ENCODE data around the gene TENM4.

Gene TENM4

GRCh38 chr11:78694152-78694551, 746.7 kb downstream of the TENM4 start:
- in situ Hi-C loops (cut with HindIII; ENCODE audit: low pct_unique_long_range_greater_than_20kb, low sequenced_read_pairs), result no loop called here
- TF ChIP-seq JUND (IDR thresholded peaks at IDR 0.05; ENCODE audit: low read depth), result no peak
- DNase-seq (ENCODE audit: low read depth in 1 of 2, low spot score in 1 of 2), result no peak

DNA sequence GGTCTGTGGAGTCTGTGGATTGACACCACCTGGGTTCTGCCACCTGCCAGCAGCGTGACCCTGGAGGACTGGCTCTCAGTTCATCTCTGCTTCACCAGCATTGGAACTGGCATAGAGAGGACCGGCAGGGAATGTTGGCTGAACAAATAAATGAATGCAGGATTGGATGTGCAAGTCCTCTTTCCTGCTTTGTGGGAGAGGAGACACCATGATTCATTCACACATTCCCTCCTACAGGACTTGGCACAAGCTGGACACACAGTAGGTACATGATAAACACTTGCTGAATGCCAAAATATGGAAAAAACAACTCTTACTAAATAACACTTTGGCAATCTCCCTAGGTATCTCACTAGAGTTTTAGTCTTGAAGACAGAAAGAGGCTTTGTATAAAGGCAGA, 749.6 kb downstream of the TENM4 start:
- TF ChIP-seq JUND (IDR thresholded peaks at IDR 0.05; ENCODE audit: low read depth), result no peak
- no peak for DNase-seq (ENCODE audit: low read depth in 1 of 2, low spot score in 1 of 2)
- in situ Hi-C loops (cut with HindIII; ENCODE audit: low pct_unique_long_range_greater_than_20kb, low sequenced_read_pairs), result no loop called here

DNA sequence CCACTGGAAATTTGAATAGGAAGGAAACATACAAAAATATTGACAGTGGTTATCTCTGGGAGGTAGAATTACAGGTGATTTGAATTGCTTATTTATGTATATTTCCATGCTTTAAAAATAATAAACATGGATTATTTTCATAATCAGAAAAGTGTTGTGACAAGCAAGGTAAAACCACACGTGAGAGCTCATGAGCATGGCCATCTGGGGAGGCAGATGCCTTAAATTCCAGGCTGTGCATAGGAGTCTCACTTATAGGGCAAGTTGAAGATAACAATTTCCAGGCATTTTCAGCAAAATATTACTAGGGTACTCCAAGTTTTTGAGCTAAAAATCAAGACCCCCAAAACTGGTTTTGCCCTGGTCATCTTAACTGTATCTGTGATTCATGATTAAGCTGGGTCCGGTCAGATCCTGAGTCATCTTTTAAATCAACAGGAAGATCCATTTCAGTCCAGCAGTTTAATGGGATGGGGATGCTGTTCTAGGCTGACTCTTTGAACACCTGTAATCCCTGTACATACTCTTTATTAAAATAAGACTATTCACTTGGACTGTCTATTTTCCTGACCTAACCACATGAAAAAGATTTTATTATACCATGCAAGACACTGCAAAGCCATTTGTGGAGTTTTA, 750.4 kb downstream of the TENM4 start:
- TF ChIP-seq JUND (IDR thresholded peaks at IDR 0.05; ENCODE audit: low read depth), result no peak
- in situ Hi-C loops (cut with HindIII; ENCODE audit: low pct_unique_long_range_greater_than_20kb, low sequenced_read_pairs), result no loop called here
- DNase-seq (ENCODE audit: low read depth in 1 of 2, low spot score in 1 of 2), result no peak

GRCh38 chr11:78689585-78690153, 751.2 kb downstream of the TENM4 start:
- TF ChIP-seq JUND (IDR thresholded peaks at IDR 0.05; ENCODE audit: low read depth), result no peak
- DNase-seq (ENCODE audit: low read depth in 1 of 2, low spot score in 1 of 2), result no peak
- in situ Hi-C loops (cut with HindIII; ENCODE audit: low pct_unique_long_range_greater_than_20kb, low sequenced_read_pairs), result no loop called here

DNA sequence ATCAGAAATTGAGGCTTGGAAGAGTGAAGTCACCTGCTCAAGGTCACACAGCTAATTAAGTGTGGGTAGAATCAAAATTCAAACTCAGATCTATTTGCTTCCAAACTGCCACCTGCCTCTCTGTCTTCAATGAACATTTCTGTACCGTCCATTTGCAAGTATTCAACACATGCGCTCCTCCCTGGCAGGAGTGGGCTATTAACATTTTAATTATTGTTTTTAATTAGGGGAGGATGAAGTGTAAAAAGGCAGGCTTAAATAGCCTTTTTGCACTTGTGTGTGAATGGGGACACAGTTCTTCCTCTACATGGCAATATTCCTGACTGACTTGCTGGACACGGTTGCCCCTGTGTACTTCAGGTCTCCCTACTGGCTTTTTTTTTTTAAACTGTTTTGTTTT, 751.7 kb downstream of the TENM4 start:
- TF ChIP-seq JUND (IDR thresholded peaks at IDR 0.05; ENCODE audit: low read depth), result no peak
- in situ Hi-C loops (cut with HindIII; ENCODE audit: low pct_unique_long_range_greater_than_20kb, low sequenced_read_pairs), result no loop called here
- no peak for DNase-seq (ENCODE audit: low read depth in 1 of 2, low spot score in 1 of 2)

DNA sequence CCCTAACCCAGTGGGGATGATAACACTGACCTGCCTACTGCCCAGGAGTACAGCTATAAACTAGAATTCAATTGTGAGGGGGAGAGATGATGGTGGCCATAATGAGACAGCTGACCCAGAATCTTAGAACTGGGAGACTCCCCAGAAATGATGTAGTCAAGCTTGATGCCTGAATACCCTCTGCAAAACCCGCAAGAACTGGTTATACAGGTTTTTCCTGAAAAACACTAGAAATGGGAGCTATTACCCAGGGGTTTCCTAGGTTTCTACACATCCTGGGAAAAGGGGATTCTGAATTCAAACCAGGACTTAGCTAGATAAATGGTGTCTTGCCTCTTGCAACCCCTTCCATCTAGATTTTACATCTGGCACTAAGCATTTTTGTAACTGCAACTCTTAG, 752.4 kb downstream of the TENM4 start:
- peak in 1 of 2 experiments; percentile 42 for DNase-seq (ENCODE audit: low read depth in 1 of 2, low spot score in 1 of 2)
- TF ChIP-seq JUND (IDR thresholded peaks at IDR 0.05; ENCODE audit: low read depth), result no peak
- in situ Hi-C loops (cut with HindIII; ENCODE audit: low pct_unique_long_range_greater_than_20kb, low sequenced_read_pairs), result no loop called here

GRCh38 chr11:78685156-78685555, 755.7 kb downstream of the TENM4 start:
- DNase-seq (ENCODE audit: low read depth in 1 of 2, low spot score in 1 of 2), result no peak
- in situ Hi-C loops (cut with HindIII; ENCODE audit: low pct_unique_long_range_greater_than_20kb, low sequenced_read_pairs), result no loop called here
- TF ChIP-seq JUND (IDR thresholded peaks at IDR 0.05; ENCODE audit: low read depth), result no peak

DNA sequence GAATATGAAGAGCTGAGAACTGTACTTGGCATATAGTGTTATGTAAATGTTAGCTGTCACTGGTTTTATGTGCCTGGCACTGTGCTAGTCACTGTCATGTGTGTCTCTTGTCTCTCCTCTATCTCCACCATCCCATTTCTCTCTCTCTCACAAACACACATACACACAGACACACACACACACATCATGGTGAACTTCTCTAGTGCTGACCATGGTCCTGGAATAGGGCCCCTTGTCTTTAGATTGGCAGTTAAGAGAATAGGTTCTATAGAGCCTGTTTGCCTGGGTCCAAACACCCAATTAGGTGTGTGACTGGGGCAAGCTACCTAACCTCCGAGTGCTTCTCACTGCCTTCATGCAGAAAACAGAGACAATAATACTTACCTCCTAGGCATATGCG, 756.5 kb downstream of the TENM4 start:
- in situ Hi-C loops (cut with HindIII; ENCODE audit: low pct_unique_long_range_greater_than_20kb, low sequenced_read_pairs), result no loop called here
- peak in 1 of 2 experiments; percentile 67 for DNase-seq (ENCODE audit: low read depth in 1 of 2, low spot score in 1 of 2)
- no peak for TF ChIP-seq JUND (IDR thresholded peaks at IDR 0.05; ENCODE audit: low read depth)

- no peak for DNase-seq (ENCODE audit: low read depth in 1 of 2, low spot score in 1 of 2)
- in situ Hi-C loops (cut with HindIII; ENCODE audit: low pct_unique_long_range_greater_than_20kb, low sequenced_read_pairs), result no loop called here
- TF ChIP-seq JUND (IDR thresholded peaks at IDR 0.05; ENCODE audit: low read depth), result no peak
These were observed 757.1 kb downstream of the TENM4 start for GRCh38 chr11:78683774-78684173.

GRCh38 chr11:78676026-78676557, 764.7 kb downstream of the TENM4 start:
- in situ Hi-C loops (cut with HindIII; ENCODE audit: low pct_unique_long_range_greater_than_20kb, low sequenced_read_pairs), result no loop called here
- no peak for TF ChIP-seq JUND (IDR thresholded peaks at IDR 0.05; ENCODE audit: low read depth)

DNA sequence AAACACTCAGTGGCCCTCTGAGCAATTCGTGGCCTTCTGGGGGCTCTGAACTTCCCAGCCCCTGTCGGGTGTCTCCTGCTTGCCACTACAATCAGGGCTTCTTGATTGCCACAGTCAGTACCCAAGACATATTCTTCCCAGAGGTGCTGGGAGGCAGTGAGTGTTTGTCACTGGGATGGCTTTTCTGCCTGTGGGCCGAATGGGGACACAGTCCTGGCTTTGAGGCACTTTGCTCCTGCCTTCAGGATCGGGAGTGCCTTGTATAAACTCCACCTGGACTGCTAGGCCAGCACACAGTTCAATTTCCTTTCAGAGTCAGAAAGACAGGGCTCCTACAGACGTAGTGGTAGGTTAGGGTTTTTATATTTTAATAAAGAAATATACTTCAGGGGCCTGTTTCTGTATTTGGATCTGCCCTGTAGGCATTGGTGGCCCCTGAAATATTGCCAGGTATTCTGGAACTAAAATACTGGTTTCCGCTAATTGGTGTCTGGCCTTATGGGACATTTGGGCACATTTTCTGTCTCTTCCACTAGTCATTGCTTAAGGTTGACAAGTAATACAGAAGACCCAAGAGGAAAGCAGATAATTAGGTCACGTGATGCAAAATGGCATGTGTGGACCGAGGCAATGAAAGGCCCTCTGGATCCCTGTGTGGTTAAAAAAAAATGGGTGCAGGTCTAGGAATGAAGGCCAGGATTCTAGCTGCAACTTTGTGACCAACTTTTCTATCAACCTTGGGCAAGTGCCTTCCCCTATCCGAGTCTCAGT, 767.8 kb downstream of the TENM4 start:
- no peak for DNase-seq (ENCODE audit: low read depth in 1 of 2, low spot score in 1 of 2)
- TF ChIP-seq JUND (IDR thresholded peaks at IDR 0.05; ENCODE audit: low read depth), result no peak
- in situ Hi-C loops (cut with HindIII; ENCODE audit: low pct_unique_long_range_greater_than_20kb, low sequenced_read_pairs), result no loop called here

More at GRCh38 chr11:78676026-78676557, 764.7 kb downstream of the TENM4 start:
- DNase-seq (ENCODE audit: low read depth in 1 of 2, low spot score in 1 of 2), result peak in 1 of 2 experiments; percentile 9

GRCh38 chr11:78669249-78669648, 771.6 kb downstream of the TENM4 start:
- DNase-seq (ENCODE audit: low read depth in 1 of 2, low spot score in 1 of 2), result no peak
- in situ Hi-C loops (cut with HindIII; ENCODE audit: low pct_unique_long_range_greater_than_20kb, low sequenced_read_pairs), result no loop called here
- TF ChIP-seq JUND (IDR thresholded peaks at IDR 0.05; ENCODE audit: low read depth), result no peak

DNA sequence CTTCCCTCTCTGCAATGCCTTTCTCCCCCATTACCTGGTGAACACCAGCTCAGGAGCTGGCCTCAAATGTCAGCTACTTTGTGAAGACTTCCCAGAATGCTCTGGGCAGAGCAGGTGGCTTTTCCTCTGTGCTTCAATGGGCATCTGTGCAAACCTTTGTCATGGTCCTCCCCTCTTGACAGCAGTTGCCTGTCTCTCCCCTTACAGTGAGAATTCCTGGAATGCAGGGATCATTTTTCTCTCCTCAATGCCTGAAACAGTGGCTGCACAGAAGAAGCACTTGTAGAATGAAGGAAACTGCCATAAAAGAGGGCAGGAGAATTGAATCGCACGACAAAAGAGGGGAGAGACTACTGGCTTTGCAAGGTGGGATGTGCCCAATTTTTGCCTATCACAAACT, 773.4 kb downstream of the TENM4 start:
- in situ Hi-C loops (cut with HindIII; ENCODE audit: low pct_unique_long_range_greater_than_20kb, low sequenced_read_pairs), result no loop called here
- DNase-seq (ENCODE audit: low read depth in 1 of 2, low spot score in 1 of 2), result no peak
- no peak for TF ChIP-seq JUND (IDR thresholded peaks at IDR 0.05; ENCODE audit: low read depth)

Data from T47D (cell line).